ENCODE data around the gene CFAP68.
"Not testable (repeated sequence)": the region's sequence is repeated elsewhere in the genome, so short reads cannot be mapped to it uniquely, and the experiment has no call there.

CFAP68 gene

GRCh38 chr11:111870886-111871692 is 8.3 kb upstream of the CFAP68 start, which contains the start of gene ALG9:
ALG9 (minus strand) TSS chr11:111871581; CDS start chr11:111871482, 99 bp downstream.
- peak; percentile 56 for DNase-seq

GRCh38 chr11:111871693-111872161 is 7.6 kb upstream of the CFAP68 start:
- no peak for DNase-seq

- DNase-seq, result no peak
Measured at GRCh38 chr11:111878385-111878848, 924 bp upstream of the CFAP68 start.

GRCh38 chr11:111879637-111879960 is 258 bp downstream of the CFAP68 start:
- DNase-seq, result no peak

GRCh38 chr11:111882202-111882601 is 2.9 kb downstream of the CFAP68 start:
- DNase-seq, result no peak

GRCh38 chr11:111885053-111885452 is 5.7 kb downstream of the CFAP68 start:
- DNase-seq, result not testable (repeated sequence)

- no peak for DNase-seq
Measured at GRCh38 chr11:111886032-111886431, 6.7 kb downstream of the CFAP68 start.

- no peak for DNase-seq
Measured at GRCh38 chr11:111886844-111887243, 7.5 kb downstream of the CFAP68 start.

GRCh38 chr11:111905411-111905810 is 26.1 kb downstream of the CFAP68 start:
- no peak for DNase-seq

GRCh38 chr11:111906680-111907079 is 27.3 kb downstream of the CFAP68 start:
- DNase-seq, result no peak

GRCh38 chr11:111908639-111909305 is 29.4 kb downstream of the CFAP68 start:
- DNase-seq, result no peak

GRCh38 chr11:111909378-111909777 is 30.0 kb downstream of the CFAP68 start:
- DNase-seq, result no peak

GRCh38 chr11:111910676-111911562 is 31.6 kb downstream of the CFAP68 start:
- DNase-seq, result no peak

GRCh38 chr11:111911563-111912401 is 32.4 kb downstream of the CFAP68 start, which contains the start of gene CRYAB:
CRYAB (minus strand) TSS chr11:111911770; CDS start chr11:111911724, 46 bp downstream.
- DNase-seq, result peak; percentile 47

- no peak for DNase-seq
Measured at GRCh38 chr11:111912535-111912934, 33.2 kb downstream of the CFAP68 start, which contains the start of gene HSPB2. HSPB2 (plus strand) TSS chr11:111912734; CDS start chr11:111912830, 96 bp downstream.

- DNase-seq, result no peak
Measured at GRCh38 chr11:111913031-111913861, 33.9 kb downstream of the CFAP68 start.

- no peak for DNase-seq
Measured at GRCh38 chr11:111913997-111914396, 34.7 kb downstream of the CFAP68 start.

- no peak for DNase-seq
Measured at GRCh38 chr11:111916768-111917167, 37.4 kb downstream of the CFAP68 start.

GRCh38 chr11:111917312-111917711 is 38.0 kb downstream of the CFAP68 start:
- no peak for DNase-seq

GRCh38 chr11:111917788-111918187 is 38.4 kb downstream of the CFAP68 start:
- DNase-seq, result no peak

Measured in NCI-H446 treated with DMSO at 0.1 percent for 48 hours (cell line).